ENCODE data around the gene STEEP1.

STEEP1 gene

GRCh38 chrX:119573222-119573621 is 8.0 kb upstream of the STEEP1 start:
- Histone ChIP-seq H3K36me3 (ENCODE audit: control insufficient read depth, low read length) (peaks cover 18% of the 10 kb centered on the region), H3K27ac (ENCODE audit: low read depth, low read length) (0 out of 2 replicates have a peak overlapping the region, but pooled peaks have one; percentile 67), H3K4me3 (ENCODE audit: low read length) (peak overlapping the region; percentile 73), H3K79me2 (ENCODE audit: control insufficient read depth, low read length) (peaks cover 23% of the 10 kb centered on the region), H3F3A (ENCODE audit: control insufficient read depth, insufficient read depth) (no peaks in the 10 kb centered on the region), H3K27me3 (ENCODE audit: control insufficient read depth, low read length) (no peaks in the 10 kb centered on the region), H4K20me1 (ENCODE audit: control insufficient read depth, insufficient read depth, low read depth, low read length) (no peaks in the 10 kb centered on the region), H3K4me2 (ENCODE audit: low read length) (peak overlapping the region; percentile 70), H3K4me1 (ENCODE audit: control insufficient read depth, low read length) (peaks cover 26% of the 10 kb centered on the region), H3K9me3 (ENCODE audit: control insufficient read depth, insufficient read depth, low read length) (no peaks in the 10 kb centered on the region), H3K9me2 (replicated peaks; ENCODE audit: control insufficient read depth, low read length) (no peaks in the 10 kb centered on the region)
- no peak for TF ChIP-seq EZH2phosphoT487 (IDR thresholded peaks at IDR 0.05; ENCODE audit: borderline replicate concordance, low read length)
- TF ChIP-seq, protein P1, sequence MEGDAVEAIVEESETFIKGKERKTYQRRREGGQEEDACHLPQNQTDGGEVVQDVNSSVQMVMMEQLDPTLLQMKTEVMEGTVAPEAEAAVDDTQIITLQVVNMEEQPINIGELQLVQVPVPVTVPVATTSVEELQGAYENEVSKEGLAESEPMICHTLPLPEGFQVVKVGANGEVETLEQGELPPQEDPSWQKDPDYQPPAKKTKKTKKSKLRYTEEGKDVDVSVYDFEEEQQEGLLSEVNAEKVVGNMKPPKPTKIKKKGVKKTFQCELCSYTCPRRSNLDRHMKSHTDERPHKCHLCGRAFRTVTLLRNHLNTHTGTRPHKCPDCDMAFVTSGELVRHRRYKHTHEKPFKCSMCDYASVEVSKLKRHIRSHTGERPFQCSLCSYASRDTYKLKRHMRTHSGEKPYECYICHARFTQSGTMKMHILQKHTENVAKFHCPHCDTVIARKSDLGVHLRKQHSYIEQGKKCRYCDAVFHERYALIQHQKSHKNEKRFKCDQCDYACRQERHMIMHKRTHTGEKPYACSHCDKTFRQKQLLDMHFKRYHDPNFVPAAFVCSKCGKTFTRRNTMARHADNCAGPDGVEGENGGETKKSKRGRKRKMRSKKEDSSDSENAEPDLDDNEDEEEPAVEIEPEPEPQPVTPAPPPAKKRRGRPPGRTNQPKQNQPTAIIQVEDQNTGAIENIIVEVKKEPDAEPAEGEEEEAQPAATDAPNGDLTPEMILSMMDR (IDR thresholded peaks at IDR 0.05; ENCODE audit: low read depth, low read length, poor library complexity, severe bottlenecking), result no peak

GRCh38 chrX:119570351-119570835 is 5.2 kb upstream of the STEEP1 start:
- Histone ChIP-seq H3K36me3 (ENCODE audit: control insufficient read depth, low read length) (no peaks in the 10 kb centered on the region; the same call in 1 of the 2 replicates), H3K4me3 (ENCODE audit: low read length) (no peak overlapping the region), H4K20me1 (ENCODE audit: control insufficient read depth, insufficient read depth, low read depth, low read length) (no peaks in the 10 kb centered on the region), H3K9me2 (replicated peaks; ENCODE audit: control insufficient read depth, low read length) (no peaks in the 10 kb centered on the region), H3F3A (ENCODE audit: control insufficient read depth, insufficient read depth) (no peaks in the 10 kb centered on the region), H3K27me3 (ENCODE audit: control insufficient read depth, low read length) (no peaks in the 10 kb centered on the region), H3K4me1 (ENCODE audit: control insufficient read depth, low read length) (peaks cover 8% of the 10 kb centered on the region), H3K4me2 (ENCODE audit: low read length) (no peak overlapping the region), H3K79me2 (ENCODE audit: control insufficient read depth, low read length) (peaks cover 10% of the 10 kb centered on the region), H3K9me3 (ENCODE audit: control insufficient read depth, insufficient read depth, low read length) (no peaks in the 10 kb centered on the region), H3K27ac (ENCODE audit: low read depth, low read length) (no peak overlapping the region)
- TF ChIP-seq, protein P1 (IDR thresholded peaks at IDR 0.05; ENCODE audit: low read depth, low read length, poor library complexity, severe bottlenecking), result no peak
- TF ChIP-seq EZH2phosphoT487 (IDR thresholded peaks at IDR 0.05; ENCODE audit: borderline replicate concordance, low read length), result no peak

- H3K9me2 ChIP-seq (replicated peaks; ENCODE audit: control insufficient read depth, low read length), result no peaks in the 10 kb centered on the region
- H3K27ac ChIP-seq (ENCODE audit: low read depth, low read length), result no peak overlapping the region
- H3K9me3 ChIP-seq (ENCODE audit: control insufficient read depth, insufficient read depth, low read length), result no peaks in the 10 kb centered on the region
- TF ChIP-seq, protein P1 (IDR thresholded peaks at IDR 0.05; ENCODE audit: low read depth, low read length, poor library complexity, severe bottlenecking), result no peak
- TF ChIP-seq EZH2phosphoT487 (IDR thresholded peaks at IDR 0.05; ENCODE audit: borderline replicate concordance, low read length), result no peak
- peaks cover 19% of the 10 kb centered on the region for H3K4me1 ChIP-seq (ENCODE audit: control insufficient read depth, low read length)
- H3K27me3 ChIP-seq (ENCODE audit: control insufficient read depth, low read length), result no peaks in the 10 kb centered on the region
- H3K4me3 ChIP-seq (ENCODE audit: low read length), result no peak overlapping the region
- H4K20me1 ChIP-seq (ENCODE audit: control insufficient read depth, insufficient read depth, low read depth, low read length), result no peaks in the 10 kb centered on the region
- H3K36me3 ChIP-seq (ENCODE audit: control insufficient read depth, low read length), result 0 out of 2 replicates have a peak, but pooled peaks cover 6% of the 10 kb centered on the region
- peaks cover 24% of the 10 kb centered on the region for H3K79me2 ChIP-seq (ENCODE audit: control insufficient read depth, low read length)
- H3F3A ChIP-seq (ENCODE audit: control insufficient read depth, insufficient read depth), result no peaks in the 10 kb centered on the region
- H3K4me2 ChIP-seq (ENCODE audit: low read length), result no peak overlapping the region
Measured at GRCh38 chrX:119552508-119552907, 12.7 kb downstream of the STEEP1 start.
